ENCODE results near the gene HPS3. TPM values are rescaled to one million over a fixed set of nuclear protein-coding genes. Genes with fewer than 3 reads are reported as not detected.
"Not testable (repeated sequence)": the region's sequence is repeated elsewhere in the genome, so short reads cannot be mapped to it uniquely, and the experiment has no call there.

HPS3 gene

DNA sequence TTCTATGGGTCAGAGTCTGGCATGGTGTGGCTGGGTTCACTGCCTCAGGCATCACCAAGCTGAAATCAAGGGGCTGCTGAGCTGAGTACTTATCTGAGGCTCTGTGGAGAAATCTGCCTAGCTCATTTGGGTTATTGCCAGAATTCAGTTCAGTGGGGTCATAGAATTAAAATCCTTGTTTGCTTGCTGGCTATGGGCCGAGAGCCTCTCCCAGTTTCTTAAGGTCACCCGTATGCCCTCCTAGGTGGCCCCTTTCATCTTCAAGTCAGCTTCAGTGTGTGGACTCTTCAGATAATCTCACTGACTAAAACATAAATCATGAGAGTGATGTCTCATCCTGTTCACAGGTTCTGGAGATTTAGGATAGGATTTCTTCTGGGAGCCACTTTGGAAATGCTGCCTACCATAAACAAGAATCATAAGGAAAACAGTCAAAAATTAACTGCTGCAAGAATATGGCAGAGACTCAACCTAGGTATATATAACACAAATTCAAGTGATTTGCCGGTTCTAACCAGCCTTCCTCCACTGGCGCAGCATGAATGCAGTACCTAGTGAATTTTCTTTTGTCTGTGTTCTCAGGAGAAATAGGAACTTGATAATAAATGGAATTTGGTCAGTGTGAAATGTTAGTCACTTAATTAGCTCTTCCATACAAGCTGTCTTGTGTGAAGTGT is 86.9 kb downstream of the HPS3 start:
- H3K4me1 ChIP-seq (ENCODE audit: control insufficient read depth, insufficient read depth, low read length), result no peaks in the 10 kb centered on the region
- no peak overlapping the region for H3K4me2 ChIP-seq (ENCODE audit: low read length)
- H3K4me3 ChIP-seq (ENCODE audit: low read length), result no peak overlapping the region
- no peaks in the 10 kb centered on the region for H3K36me3 ChIP-seq (ENCODE audit: insufficient read depth, low read length)
- H3K27me3 ChIP-seq (ENCODE audit: control insufficient read depth, insufficient read depth, low read length), result no peaks in the 10 kb centered on the region
- H3K9ac ChIP-seq (ENCODE audit: low read depth, low read length), result no peak overlapping the region
- H3K9me3 ChIP-seq (replicated peaks; ENCODE audit: low read length), result no peaks in the 10 kb centered on the region

DNA sequence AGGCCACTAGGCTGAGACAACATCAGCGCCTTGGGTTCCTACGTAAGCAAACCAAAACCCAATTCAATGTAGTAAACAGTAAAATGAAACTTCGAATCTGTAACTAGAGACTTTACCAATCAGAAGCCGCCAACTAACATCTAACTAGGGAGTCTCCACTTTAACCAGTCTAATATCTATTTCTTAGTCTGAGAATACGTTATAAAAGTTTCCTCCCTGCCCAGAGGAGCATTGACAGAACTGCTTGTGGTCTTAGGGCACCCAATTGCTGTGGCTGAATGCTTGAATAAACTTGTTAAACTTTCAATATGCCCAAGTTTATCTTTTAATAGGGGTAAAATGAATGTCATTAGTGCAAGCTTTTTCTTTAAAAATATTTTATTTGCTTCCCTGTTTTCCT is 87.9 kb downstream of the HPS3 start:
- Histone ChIP-seq H3K9me3 (replicated peaks; ENCODE audit: low read length) (no peaks in the 10 kb centered on the region), H3K9ac (ENCODE audit: low read depth, low read length) (no peak overlapping the region), H3K4me2 (ENCODE audit: low read length) (no peak overlapping the region), H3K4me3 (ENCODE audit: low read length) (no peak overlapping the region), H3K36me3 (ENCODE audit: insufficient read depth, low read length) (no peaks in the 10 kb centered on the region), H3K27me3 (ENCODE audit: control insufficient read depth, insufficient read depth, low read length) (no peaks in the 10 kb centered on the region), H3K4me1 (ENCODE audit: control insufficient read depth, insufficient read depth, low read length) (no peaks in the 10 kb centered on the region)

DNA sequence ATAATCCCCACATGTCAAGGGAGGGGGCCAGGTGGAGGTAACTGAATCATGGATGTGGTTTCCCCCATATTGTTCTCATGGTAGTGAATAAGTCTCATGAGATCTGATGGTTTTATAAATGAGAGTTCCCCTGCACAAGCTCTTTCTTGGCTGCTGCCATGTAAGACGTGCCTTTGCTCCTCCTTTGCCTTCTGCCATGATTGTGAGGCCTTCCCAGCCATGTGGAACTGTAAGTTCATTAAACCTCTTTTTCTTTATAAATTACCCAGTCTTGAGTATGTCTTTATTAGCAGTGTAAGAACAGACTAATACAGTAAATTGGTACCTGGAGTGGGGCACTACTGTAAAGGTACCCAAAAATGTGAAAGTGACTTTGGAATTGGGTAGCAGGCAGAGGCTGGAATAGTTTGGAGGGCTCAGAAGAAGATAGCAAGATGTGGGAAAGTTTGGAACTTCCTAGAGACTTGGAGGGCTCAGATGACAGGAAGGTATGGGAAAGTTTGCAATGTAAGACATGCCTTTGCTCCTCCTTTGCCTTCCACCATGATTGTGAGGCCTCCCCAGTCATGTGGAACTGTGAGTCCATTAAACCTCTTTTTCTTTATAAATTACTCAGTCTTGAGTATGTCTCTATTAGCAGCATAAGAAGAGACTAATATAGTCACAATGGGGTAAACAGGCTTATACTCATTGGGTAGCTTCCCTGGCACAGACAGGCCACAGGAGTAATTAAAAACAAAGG is 90.1 kb downstream of the HPS3 start:
- H3K27me3 ChIP-seq (ENCODE audit: control insufficient read depth, insufficient read depth, low read length); H3K4me3 ChIP-seq (ENCODE audit: low read length); H3K4me1 ChIP-seq (ENCODE audit: control insufficient read depth, insufficient read depth, low read length); H3K9me3 ChIP-seq (replicated peaks; ENCODE audit: low read length); H3K4me2 ChIP-seq (ENCODE audit: low read length); H3K36me3 ChIP-seq (ENCODE audit: insufficient read depth, low read length); H3K9ac ChIP-seq (ENCODE audit: low read depth, low read length): not testable (repeated sequence)

DNA sequence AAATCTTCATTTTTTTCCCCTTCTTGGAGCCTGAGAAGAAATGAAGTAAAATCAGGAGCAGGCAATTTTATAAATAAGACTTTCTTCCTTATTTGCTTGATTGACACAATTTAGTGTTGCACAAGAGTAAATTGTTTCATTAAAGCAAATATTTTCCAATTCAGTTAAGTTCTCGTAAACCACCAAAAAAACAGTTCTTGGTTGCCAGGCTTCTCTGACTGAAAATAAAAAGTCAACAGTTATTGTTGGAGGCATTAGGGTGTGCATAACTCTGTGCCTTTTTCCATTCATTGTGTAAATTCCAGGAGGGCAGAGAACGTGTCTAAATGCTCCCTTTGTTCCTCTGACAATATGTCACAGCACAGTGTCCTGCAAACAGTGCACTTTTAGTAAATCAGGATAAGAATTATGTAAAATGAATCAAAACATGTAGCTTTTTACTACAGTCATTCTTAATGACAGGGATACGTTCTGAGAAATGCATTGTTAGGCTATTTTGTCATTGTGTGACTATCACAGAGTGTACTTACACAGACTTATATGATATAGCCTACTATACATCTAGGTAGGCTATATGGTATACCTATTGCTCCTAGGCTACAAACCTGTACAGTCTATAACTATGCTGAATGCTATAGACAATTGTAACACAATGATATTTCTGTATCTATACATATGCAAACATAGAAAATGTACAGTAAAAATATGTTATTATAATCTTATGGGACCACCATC is 92.5 kb downstream of the HPS3 start, which contains the start of gene CP:
CP (minus strand) TSS at position 47 of the 735 bp plus-strand sequence; CDS start at position 10, 37 bp downstream.
- no peaks in the 10 kb centered on the region for H3K9me3 ChIP-seq (replicated peaks; ENCODE audit: low read length)
- H3K9ac ChIP-seq (ENCODE audit: low read depth, low read length), result no peak within 1 kb of the TSS
- no peaks in the 10 kb centered on the region for H3K27me3 ChIP-seq (ENCODE audit: control insufficient read depth, insufficient read depth, low read length)
- peaks cover 15% of the 10 kb centered on the region for H3K4me1 ChIP-seq (ENCODE audit: control insufficient read depth, insufficient read depth, low read length)
- H3K4me3 ChIP-seq (ENCODE audit: low read length), result no peak within 1 kb of the TSS
- no peaks in the 10 kb centered on the region for H3K36me3 ChIP-seq (ENCODE audit: insufficient read depth, low read length)
- no peak within 1 kb of the TSS for H3K4me2 ChIP-seq (ENCODE audit: low read length)

Small RNA genes lying within 50 kb of the gene (small RNA-seq; reads per million reads assigned to genes)
- gene RF00019, result not detected

All from skeletal muscle satellite cell (primary cell).